ENCODE measurements around the gene AJAP1. TPM values are rescaled to one million over a fixed set of nuclear protein-coding genes. Genes with fewer than 3 reads are reported as not detected.

The AJAP1 gene
- total RNA-seq, 4 donors from 2014 or later, result 0.12 to 0.81 (median 0.32) TPM

DNA sequence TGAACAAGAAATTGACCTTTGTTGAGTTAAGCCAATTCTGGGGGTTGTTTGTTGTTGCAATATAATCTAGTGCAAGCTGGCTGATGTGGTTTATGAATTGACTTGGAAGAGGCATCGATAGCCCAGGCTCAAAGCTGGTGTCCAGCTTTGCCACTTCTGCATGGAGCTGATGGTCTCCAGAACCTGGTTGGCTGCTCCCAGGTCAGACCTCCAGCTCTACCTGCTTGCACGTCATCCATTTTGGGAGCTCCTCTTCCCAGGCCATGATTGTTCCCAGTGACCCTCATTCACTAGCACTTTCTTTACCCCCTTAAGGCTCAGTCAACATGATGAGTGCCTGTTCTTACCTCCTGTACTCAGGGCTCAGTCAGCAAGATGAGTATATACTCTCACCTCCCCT, 5.8 kb upstream of the AJAP1 start:
- no peak overlapping the region for H3K4me3 ChIP-seq
- H3K9me3 ChIP-seq, result no peaks in the 10 kb centered on the region
- TF ChIP-seq POLR2AphosphoS5 (IDR thresholded peaks at IDR 0.05), result no peak
- TF ChIP-seq EP300 (IDR thresholded peaks at IDR 0.05), result no peak
- H3K27ac ChIP-seq, result no peak overlapping the region
- WGBS, 2 donors (ENCODE audit: low coverage in 1 of 2), result 95 to 100% methylated on average over 2 of the region's 2 CpGs
- no peaks in the 10 kb centered on the region for H3K36me3 ChIP-seq
- H3K27me3 ChIP-seq, result peaks cover 85% of the 10 kb centered on the region
- peaks cover 0 to 12% (median 0%) of the 10 kb centered on the region in 3 donors for H3K4me1 ChIP-seq
- no peak for ATAC-seq

DNA sequence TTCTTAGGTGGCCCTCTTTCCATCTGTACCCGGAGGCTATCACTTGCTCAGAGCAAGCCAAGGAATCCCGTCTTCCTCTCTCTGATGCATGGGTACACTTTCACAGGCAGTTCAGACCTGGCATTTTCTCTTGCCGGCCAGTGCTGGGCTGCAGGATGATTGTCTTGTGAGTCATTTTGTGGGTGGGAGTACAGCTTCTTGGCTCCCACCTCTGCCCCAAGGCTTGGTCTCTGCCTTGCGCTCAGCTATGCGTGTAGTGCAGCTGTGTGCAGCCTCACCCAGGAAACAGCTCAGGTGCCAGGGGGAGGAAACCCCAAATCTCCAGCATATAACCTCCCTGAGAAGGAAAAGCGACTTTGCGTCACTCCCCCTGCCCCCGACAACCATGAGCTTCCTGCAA, 3.9 kb upstream of the AJAP1 start:
- Histone ChIP-seq H3K27ac (no peak overlapping the region), H3K36me3 (no peaks in the 10 kb centered on the region), H3K4me3 (no peak overlapping the region), H3K27me3 (peaks cover 86% of the 10 kb centered on the region), H3K4me1 (peaks cover 0 to 30% (median 0%) of the 10 kb centered on the region in 3 donors), H3K9me3 (no peaks in the 10 kb centered on the region)
- 49 to 57% methylated on average over 5 of the region's 8 CpGs for WGBS, 2 donors (ENCODE audit: low coverage in 1 of 2)
- no peak for ATAC-seq
- TF ChIP-seq POLR2A (IDR thresholded peaks at IDR 0.05) (no peak), EP300 (IDR thresholded peaks at IDR 0.05) (no peak), POLR2AphosphoS5 (IDR thresholded peaks at IDR 0.05) (no peak), CTCF (IDR thresholded peaks at IDR 0.05) (no peak)

GRCh38 chr1:4650981-4651380, 3.4 kb upstream of the AJAP1 start:
- H3K27ac ChIP-seq, result no peak overlapping the region
- H3K4me1 ChIP-seq, result peaks cover 0 to 35% (median 0%) of the 10 kb centered on the region in 3 donors
- 62 to 68% methylated on average over 5 to 6 of the region's 8 CpGs for WGBS, 2 donors (ENCODE audit: low coverage in 1 of 2)
- H3K36me3 ChIP-seq, result no peaks in the 10 kb centered on the region
- no peaks in the 10 kb centered on the region for H3K9me3 ChIP-seq
- no peak for ATAC-seq
- H3K27me3 ChIP-seq, result peaks cover 86% of the 10 kb centered on the region
- no peak overlapping the region for H3K4me3 ChIP-seq
- TF ChIP-seq POLR2AphosphoS5 (IDR thresholded peaks at IDR 0.05) (no peak), EP300 (IDR thresholded peaks at IDR 0.05) (no peak), CTCF (IDR thresholded peaks at IDR 0.05) (no peak), POLR2A (IDR thresholded peaks at IDR 0.05) (no peak)

GRCh38 chr1:4652631-4653327, 1.6 kb upstream of the AJAP1 start:
- 0 to 10% methylated on average over 2 to 4 of the region's 31 CpGs for WGBS, 2 donors (ENCODE audit: low coverage in 1 of 2)
- Histone ChIP-seq H3K4me1 (peaks cover 0 to 43% (median 0%) of the 10 kb centered on the region in 3 donors), H3K9me3 (no peaks in the 10 kb centered on the region), H3K27me3 (peaks cover 96% of the 10 kb centered on the region), H3K4me3 (peak overlapping the region in 1 of 2 donors; percentile 14), H3K36me3 (no peaks in the 10 kb centered on the region), H3K27ac (no peak overlapping the region)
- ATAC-seq, result peak; percentile 62
- TF ChIP-seq EP300 (IDR thresholded peaks at IDR 0.05), result no peak
- TF ChIP-seq CTCF (IDR thresholded peaks at IDR 0.05), result peak; percentile 72 to 96 (median 86)

DNA sequence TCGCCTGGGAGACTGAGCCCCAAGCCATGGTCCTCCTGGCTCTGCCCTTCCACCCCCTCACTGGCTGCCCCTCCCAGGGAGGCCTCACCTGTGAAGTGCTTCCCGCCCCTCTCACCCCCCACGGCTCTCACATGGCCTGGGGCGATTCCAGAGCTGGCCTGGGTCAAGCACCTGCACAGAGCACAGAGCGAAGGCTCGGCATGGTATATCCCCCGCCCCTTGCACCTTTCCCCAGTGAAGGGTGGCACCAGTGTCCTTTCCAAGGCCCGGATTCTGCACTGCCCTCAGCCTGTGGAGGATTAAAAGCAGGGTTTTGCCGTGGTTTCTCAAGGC, 1.1 kb upstream of the AJAP1 start:
- H3K27me3 ChIP-seq, result peaks cover 96% of the 10 kb centered on the region
- no peak for TF ChIP-seq POLR2AphosphoS5 (IDR thresholded peaks at IDR 0.05)
- no peak for TF ChIP-seq CTCF (IDR thresholded peaks at IDR 0.05)
- no peak for TF ChIP-seq POLR2A (IDR thresholded peaks at IDR 0.05)
- no peak for TF ChIP-seq EP300 (IDR thresholded peaks at IDR 0.05)
- no peak for ATAC-seq
- H3K36me3 ChIP-seq, result no peaks in the 10 kb centered on the region
- peaks cover 0 to 43% (median 0%) of the 10 kb centered on the region in 3 donors for H3K4me1 ChIP-seq
- no peak overlapping the region for H3K27ac ChIP-seq
- WGBS, 2 donors (ENCODE audit: low coverage in 1 of 2), result 0% methylated on average over 1 of the region's 9 CpGs; no CpG with 5 or more reads in 1 of the 2 donors
- H3K9me3 ChIP-seq, result no peaks in the 10 kb centered on the region
- H3K4me3 ChIP-seq, result no peak overlapping the region
